ENCODE measurements around the gene CGB2.
A peak's percentile ranks its signal among the peaks of the same experiment; 100 is the strongest.
"Not testable (repeated sequence)": the region's sequence is repeated elsewhere in the genome, so short reads cannot be mapped to it uniquely, and the experiment has no call there.

The CGB2 gene

GRCh38 chr19:49038111-49038510 is 6.4 kb downstream of the CGB2 start:
- not testable (repeated sequence) for DNase-seq (ENCODE audit: low spot score)

- DNase-seq (ENCODE audit: low spot score) = peak; percentile 91
Observed at GRCh38 chr19:49038557-49039276, 7.0 kb downstream of the CGB2 start.

GRCh38 chr19:49039736-49040135 is 8.0 kb downstream of the CGB2 start:
- not testable (repeated sequence) for DNase-seq (ENCODE audit: low spot score)

GRCh38 chr19:49042177-49042576 is 10.5 kb downstream of the CGB2 start:
- DNase-seq (ENCODE audit: low spot score) = peak; percentile 75

- not testable (repeated sequence) for DNase-seq (ENCODE audit: low spot score)
Observed at GRCh38 chr19:49042666-49043065, 11.0 kb downstream of the CGB2 start.

GRCh38 chr19:49043548-49043947 is 11.9 kb downstream of the CGB2 start, which contains the start of gene CGB5:
Gene CGB5 (plus strand): TSS chr19:49043848. CDS start chr19:49044210, 362 bp downstream.
- not testable (repeated sequence) for DNase-seq (ENCODE audit: low spot score)

GRCh38 chr19:49049011-49049410 is 17.3 kb downstream of the CGB2 start, which contains the start of gene CGB8:
Gene CGB8 (minus strand): TSS chr19:49049111. CDS start chr19:49048739, 372 bp downstream.
- DNase-seq (ENCODE audit: low spot score) = not testable (repeated sequence)

GRCh38 chr19:49049834-49050233 is 18.1 kb downstream of the CGB2 start:
- not testable (repeated sequence) for DNase-seq (ENCODE audit: low spot score)

GRCh38 chr19:49050376-49051033 is 18.8 kb downstream of the CGB2 start:
- peak; percentile 87 for DNase-seq (ENCODE audit: low spot score)

- DNase-seq (ENCODE audit: low spot score) = peak; percentile 66
Observed at GRCh38 chr19:49056101-49056901, 24.6 kb downstream of the CGB2 start.

- DNase-seq (ENCODE audit: low spot score) = not testable (repeated sequence)
Observed at GRCh38 chr19:49056902-49057596, 25.4 kb downstream of the CGB2 start.

- DNase-seq (ENCODE audit: low spot score) = peak; percentile 62
Observed at GRCh38 chr19:49057636-49058234, 26.0 kb downstream of the CGB2 start, which contains the start of gene CGB7. Gene CGB7 (minus strand): TSS chr19:49057749. CDS start chr19:49055375, 2,374 bp downstream.

GRCh38 chr19:49058562-49058961 is 26.9 kb downstream of the CGB2 start:
- DNase-seq (ENCODE audit: low spot score) = no peak

GRCh38 chr19:49059053-49059452 is 27.4 kb downstream of the CGB2 start:
- no peak for DNase-seq (ENCODE audit: low spot score)

- no peak for DNase-seq (ENCODE audit: low spot score)
Observed at GRCh38 chr19:49061000-49061399, 29.3 kb downstream of the CGB2 start.

- no peak for DNase-seq (ENCODE audit: low spot score)
Observed at GRCh38 chr19:49061445-49061844, 29.8 kb downstream of the CGB2 start.

GRCh38 chr19:49064029-49064629 is 32.4 kb downstream of the CGB2 start:
- no peak for DNase-seq (ENCODE audit: low spot score)

GRCh38 chr19:49064768-49065611 is 33.3 kb downstream of the CGB2 start, which contains the start of gene NTF4:
Gene NTF4 (minus strand): TSS chr19:49064818. CDS start chr19:49061997, 2,821 bp downstream.
- peak; percentile 47 for DNase-seq (ENCODE audit: low spot score)

- DNase-seq (ENCODE audit: low spot score) = no peak
Observed at GRCh38 chr19:49065905-49066512, 34.3 kb downstream of the CGB2 start.

Measured in SW480 (cell line).